ENCODE measurements around the gene NFKBIE. TPM values are rescaled to one million over a fixed set of nuclear protein-coding genes. Genes with fewer than 3 reads are reported as not detected.

NFKBIE gene
- polyA plus RNA-seq, 1 donor (not counting 4 experiments of a cell fraction or from before 2014, with no cell fraction given) = 7.3 TPM

DNA sequence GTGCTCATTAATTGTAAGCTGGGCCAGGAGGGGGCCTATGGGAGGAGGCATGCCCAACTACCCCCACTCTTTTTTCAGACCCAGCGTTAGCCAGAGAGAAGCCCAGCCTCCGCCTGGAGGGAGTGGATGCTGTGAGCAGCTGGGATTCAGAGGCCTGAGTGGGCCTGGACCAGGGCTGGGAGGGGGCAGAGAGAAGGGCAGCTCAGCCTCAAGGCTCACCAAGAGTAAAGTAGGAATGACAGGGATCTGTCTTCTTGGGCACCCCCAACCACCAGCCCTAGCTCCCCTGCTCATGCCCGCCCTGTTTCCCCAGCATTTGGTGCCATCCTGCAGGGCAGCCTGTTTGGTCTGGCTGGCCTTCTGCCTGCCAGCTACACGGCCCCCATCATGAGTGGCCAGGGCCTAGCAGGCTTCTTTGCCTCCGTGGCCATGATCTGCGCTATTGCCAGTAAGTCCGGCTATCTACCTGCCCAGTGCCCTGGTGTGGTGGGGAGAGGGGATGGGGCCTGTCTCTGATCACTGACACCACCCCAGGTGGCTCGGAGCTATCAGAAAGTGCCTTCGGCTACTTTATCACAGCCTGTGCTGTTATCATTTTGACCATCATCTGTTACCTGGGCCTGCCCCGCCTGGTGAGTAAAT, 35.2 kb downstream of the NFKBIE start:
- H4K20me1 ChIP-seq (ENCODE audit: control insufficient read depth, extremely low read depth, insufficient read depth, low read length) = no peaks in the 10 kb centered on the region
- H3K9me3 ChIP-seq (ENCODE audit: control insufficient read depth, low read depth, low read length) = no peaks in the 10 kb centered on the region
- H3K79me2 ChIP-seq (ENCODE audit: control insufficient read depth, insufficient read depth, low read length) = peaks cover 9% of the 10 kb centered on the region
- dilution Hi-C loops (cut with MboI; ENCODE audit: extremely low pct_ligation_motif_present, low sequenced_read_pairs) = no loop called here
- no peak overlapping the region for H3K4me3 ChIP-seq (ENCODE audit: control insufficient read depth in 2 of 3, extremely low read depth in 1 of 3, insufficient read depth in 2 of 3, low read depth in 1 of 3, low read length in 3 of 3)
- H3K9me1 ChIP-seq (ENCODE audit: control insufficient read depth, extremely low read depth, insufficient read depth, low read length) = no peaks in the 10 kb centered on the region
- H2AFZ ChIP-seq (ENCODE audit: control insufficient read depth, low read length) = no peak overlapping the region
- peaks cover 35% of the 10 kb centered on the region for H3K4me1 ChIP-seq (ENCODE audit: control insufficient read depth, extremely low read depth, insufficient read depth, low read length)
- H3K36me3 ChIP-seq (ENCODE audit: control insufficient read depth in 2 of 2, extremely low read depth in 1 of 2, insufficient read depth in 2 of 2, low read length in 2 of 2) = peaks cover 14 to 29% of the 10 kb centered on the region in 2 experiments
- H3K4me2 ChIP-seq (ENCODE audit: control insufficient read depth, extremely low read depth, insufficient read depth, low read depth, low read length) = no peak overlapping the region
- H3K9ac ChIP-seq (ENCODE audit: control insufficient read depth, extremely low read depth, insufficient read depth, low read length) = no peak overlapping the region
- H3K27me3 ChIP-seq (ENCODE audit: control insufficient read depth, extremely low read depth, insufficient read depth, low read length) = no peaks in the 10 kb centered on the region
- FAIRE-seq = no peak
- TF ChIP-seq, protein P1, sequence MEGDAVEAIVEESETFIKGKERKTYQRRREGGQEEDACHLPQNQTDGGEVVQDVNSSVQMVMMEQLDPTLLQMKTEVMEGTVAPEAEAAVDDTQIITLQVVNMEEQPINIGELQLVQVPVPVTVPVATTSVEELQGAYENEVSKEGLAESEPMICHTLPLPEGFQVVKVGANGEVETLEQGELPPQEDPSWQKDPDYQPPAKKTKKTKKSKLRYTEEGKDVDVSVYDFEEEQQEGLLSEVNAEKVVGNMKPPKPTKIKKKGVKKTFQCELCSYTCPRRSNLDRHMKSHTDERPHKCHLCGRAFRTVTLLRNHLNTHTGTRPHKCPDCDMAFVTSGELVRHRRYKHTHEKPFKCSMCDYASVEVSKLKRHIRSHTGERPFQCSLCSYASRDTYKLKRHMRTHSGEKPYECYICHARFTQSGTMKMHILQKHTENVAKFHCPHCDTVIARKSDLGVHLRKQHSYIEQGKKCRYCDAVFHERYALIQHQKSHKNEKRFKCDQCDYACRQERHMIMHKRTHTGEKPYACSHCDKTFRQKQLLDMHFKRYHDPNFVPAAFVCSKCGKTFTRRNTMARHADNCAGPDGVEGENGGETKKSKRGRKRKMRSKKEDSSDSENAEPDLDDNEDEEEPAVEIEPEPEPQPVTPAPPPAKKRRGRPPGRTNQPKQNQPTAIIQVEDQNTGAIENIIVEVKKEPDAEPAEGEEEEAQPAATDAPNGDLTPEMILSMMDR (optimal IDR thresholded peaks at IDR 0.05 in 1 of 3, IDR thresholded peaks at IDR 0.05 in 1 of 3, conservative IDR thresholded peaks at IDR 0.05 in 1 of 3; ENCODE audit: extremely low read depth in 1 of 3, insufficient read depth in 2 of 3, low read length in 3 of 3) = no peak
- TF ChIP-seq EZH2 (IDR thresholded peaks at IDR 0.05; ENCODE audit: low read length) = no peak
- H3K27ac ChIP-seq (ENCODE audit: control insufficient read depth, insufficient read depth, low read length) = no peak overlapping the region
- DNase-seq (ENCODE audit: low read depth, low spot score) = no peak

DNA sequence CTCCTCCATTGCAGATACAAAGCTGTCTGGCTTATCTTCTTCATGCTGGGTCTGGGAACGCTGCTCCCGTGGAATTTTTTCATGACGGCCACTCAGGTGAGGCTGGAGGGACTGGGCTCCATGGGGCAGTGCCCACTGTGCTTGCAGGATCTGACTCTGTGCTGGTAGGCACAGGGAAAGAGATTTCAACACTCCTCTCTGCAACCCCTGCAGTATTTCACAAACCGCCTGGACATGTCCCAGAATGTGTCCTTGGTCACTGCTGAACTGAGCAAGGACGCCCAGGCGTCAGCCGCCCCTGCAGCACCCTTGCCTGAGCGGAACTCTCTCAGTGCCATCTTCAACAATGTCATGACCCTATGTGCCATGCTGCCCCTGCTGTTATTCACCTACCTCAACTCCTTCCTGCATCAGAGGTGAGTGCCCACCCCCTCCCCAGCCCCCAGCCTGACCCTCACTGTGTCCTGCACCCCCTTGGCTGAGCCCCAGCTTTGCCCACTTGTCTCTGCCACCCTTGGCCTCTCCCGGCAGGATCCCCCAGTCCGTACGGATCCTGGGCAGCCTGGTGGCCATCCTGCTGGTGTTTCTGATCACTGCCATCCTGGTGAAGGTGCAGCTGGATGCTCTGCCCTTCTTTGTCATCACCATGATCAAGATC, 35.8 kb downstream of the NFKBIE start:
- H3K36me3 ChIP-seq (ENCODE audit: control insufficient read depth in 2 of 2, extremely low read depth in 1 of 2, insufficient read depth in 2 of 2, low read length in 2 of 2) = peaks cover 14 to 29% of the 10 kb centered on the region in 2 experiments
- FAIRE-seq = no peak
- no peak for DNase-seq (ENCODE audit: low read depth, low spot score)
- no peak overlapping the region for H3K9ac ChIP-seq (ENCODE audit: control insufficient read depth, extremely low read depth, insufficient read depth, low read length)
- no peaks in the 10 kb centered on the region for H4K20me1 ChIP-seq (ENCODE audit: control insufficient read depth, extremely low read depth, insufficient read depth, low read length)
- H3K4me3 ChIP-seq (ENCODE audit: control insufficient read depth in 2 of 3, extremely low read depth in 1 of 3, insufficient read depth in 2 of 3, low read depth in 1 of 3, low read length in 3 of 3) = no peak overlapping the region
- no peaks in the 10 kb centered on the region for H3K9me1 ChIP-seq (ENCODE audit: control insufficient read depth, extremely low read depth, insufficient read depth, low read length)
- no peaks in the 10 kb centered on the region for H3K9me3 ChIP-seq (ENCODE audit: control insufficient read depth, low read depth, low read length)
- no peak for TF ChIP-seq EZH2 (IDR thresholded peaks at IDR 0.05; ENCODE audit: low read length)
- TF ChIP-seq, protein P1 (optimal IDR thresholded peaks at IDR 0.05 in 1 of 3, IDR thresholded peaks at IDR 0.05 in 1 of 3, conservative IDR thresholded peaks at IDR 0.05 in 1 of 3; ENCODE audit: extremely low read depth in 1 of 3, insufficient read depth in 2 of 3, low read length in 3 of 3) = no peak
- dilution Hi-C loops (cut with MboI; ENCODE audit: extremely low pct_ligation_motif_present, low sequenced_read_pairs) = no loop called here
- H3K4me2 ChIP-seq (ENCODE audit: control insufficient read depth, extremely low read depth, insufficient read depth, low read depth, low read length) = no peak overlapping the region
- peaks cover 35% of the 10 kb centered on the region for H3K4me1 ChIP-seq (ENCODE audit: control insufficient read depth, extremely low read depth, insufficient read depth, low read length)
- no peaks in the 10 kb centered on the region for H3K27me3 ChIP-seq (ENCODE audit: control insufficient read depth, extremely low read depth, insufficient read depth, low read length)
- no peak overlapping the region for H2AFZ ChIP-seq (ENCODE audit: control insufficient read depth, low read length)
- H3K27ac ChIP-seq (ENCODE audit: control insufficient read depth, insufficient read depth, low read length) = no peak overlapping the region
- H3K79me2 ChIP-seq (ENCODE audit: control insufficient read depth, insufficient read depth, low read length) = peaks cover 16% of the 10 kb centered on the region
